H1 (cell line): Measurements from ENCODE around the gene LDLRAD4. TPM values are rescaled to one million over a fixed set of nuclear protein-coding genes. Genes with fewer than 3 reads are reported as not detected.

Experiments used
- CTCF ChIA-PET: fragments of 300-600 bp; sonication (Branson Sonifier 250); formaldehyde crosslinking; loops from one replicate; lab custom pipeline; 2021; ENCODE audit not compliant: partially characterized antibody; lab: Charles Lee
- POLR2A ChIA-PET: fragments of 300-600 bp; sonication (Branson Sonifier 250); formaldehyde crosslinking; loops from one replicate; lab custom pipeline; 2021; ENCODE audit warnings: inconsistent platforms; ENCODE audit not compliant: partially characterized antibody; lab: Charles Lee
- DNase-seq, 2 experiments: peaks; one replicate each; pipeline versions ENCODE4 v3.0.0 to v3.0.0-alpha.2; 2010 to 2022; ENCODE audit warnings: low spot score in 2 of 2, low read depth in 1 of 2, mixed read lengths in 1 of 2
- FAIRE-seq: peaks from 2 replicates; lab custom pipeline; 2011; peaks lifted over from hg19 to GRCh38; lab: Jason Lieb, UNC
- H2AFZ ChIP-seq: 2 replicates; pipeline ENCODE4 v1.8.1; 2012; ENCODE audit warnings: low read length, inconsistent platforms
- H2AK5ac ChIP-seq: 2 replicates; pipeline ENCODE4 v1.6.1; 2013; ENCODE audit warnings: low read depth, low read length
- H2BK120ac ChIP-seq: replicated peaks from 2 replicates; pipeline ENCODE3; 2013; ENCODE audit warnings: low read depth, low read length, inconsistent platforms
- H2BK12ac ChIP-seq: 2 replicates; pipeline ENCODE4 v1.6.1; 2013; ENCODE audit warnings: low read depth, low read length
- H2BK15ac ChIP-seq: 2 replicates; pipeline ENCODE4 v1.6.1; 2013; ENCODE audit warnings: low read length
- H2BK20ac ChIP-seq: 2 replicates; pipeline ENCODE4 v1.6.1; 2013; ENCODE audit warnings: low read length
- H2BK5ac ChIP-seq: 2 replicates; pipeline ENCODE4 v1.6.1; 2013; ENCODE audit warnings: low read depth, low read length
- H3K14ac ChIP-seq: 2 replicates; pipeline ENCODE4 v1.6.1; 2013; ENCODE audit warnings: inconsistent platforms; ENCODE audit not compliant: insufficient read length
- H3K18ac ChIP-seq: 2 replicates; pipeline ENCODE4 v1.6.1; 2013; ENCODE audit warnings: low read length; ENCODE audit errors: extremely low read depth
- H3K23ac ChIP-seq: 2 replicates; pipeline ENCODE4 v1.6.1; 2013; ENCODE audit warnings: inconsistent platforms; ENCODE audit not compliant: insufficient read length
- H3K23me2 ChIP-seq: 2 replicates; pipeline ENCODE4 v1.6.1; 2013; ENCODE audit warnings: low read depth, low read length
- H3K27ac ChIP-seq: 2 replicates; pipeline ENCODE4 v1.6.1; 2011; ENCODE audit warnings: low read depth, low read length, inconsistent platforms
- H3K27me3 ChIP-seq, 4 experiments: replicated peaks in 1 of 4; 1 replicate in 1 of 4; 2 replicates in 3 of 4; pipeline versions ENCODE4 v1.6.1 to v1.8.1; 2011 to 2013; ENCODE audit warnings: low read length in 3 of 4, mild to moderate bottlenecking in 3 of 4, inconsistent platforms in 2 of 4, mixed read lengths in 2 of 4, moderate library complexity in 1 of 4; ENCODE audit not compliant: control insufficient read depth in 3 of 4, insufficient read depth in 3 of 4; ENCODE audit errors: extremely low read depth in 1 of 4
- H3K36me3 ChIP-seq, 4 experiments: 2 replicates each; pipeline versions ENCODE4 v1.6.1 to v1.8.1; 2011 to 2013; ENCODE audit warnings: mild to moderate bottlenecking in 4 of 4, low read length in 3 of 4, moderate library complexity in 2 of 4, control low read depth in 1 of 4, inconsistent platforms in 1 of 4; ENCODE audit not compliant: insufficient read depth in 4 of 4, control insufficient read depth in 2 of 4
- H3K4ac ChIP-seq: replicated peaks from 2 replicates; pipeline ENCODE3; 2013; ENCODE audit warnings: low read length, low read depth, mixed read lengths, inconsistent platforms; ENCODE audit not compliant: insufficient read length
- H3K4me1 ChIP-seq, 4 experiments: replicated peaks in 1 of 4; 1 replicate in 1 of 4; 2 replicates in 3 of 4; pipeline versions ENCODE4 v1.6.1 to v1.8.1; 2011 to 2013; ENCODE audit warnings: low read length in 3 of 4, inconsistent platforms in 2 of 4, mixed read lengths in 1 of 4; ENCODE audit not compliant: insufficient read depth in 4 of 4, control insufficient read depth in 3 of 4
- H3K4me2 ChIP-seq, 2 experiments: 2 replicates each; pipeline versions ENCODE4 v1.6.1 to v1.8.1; 2011 to 2013; ENCODE audit warnings: low read depth in 2 of 2, low read length in 2 of 2, control low read depth in 1 of 2, inconsistent platforms in 1 of 2, mild to moderate bottlenecking in 1 of 2; ENCODE audit not compliant: insufficient read depth in 1 of 2
- H3K4me3 ChIP-seq, 4 experiments: fragments of 200-600, 300-600 bp in 1 of 4; sonication (generic), shearing (Covaris generic), sonication (Bioruptor Twin) in 1 of 4; 2 replicates each; pipeline versions ENCODE4 v1.5.1 to v1.8.1; 2011 to 2016; ENCODE audit warnings: low read length in 4 of 4, low read depth in 3 of 4, control low read depth in 2 of 4, inconsistent platforms in 2 of 4, mild to moderate bottlenecking in 2 of 4, mixed read lengths in 1 of 4, moderate library complexity in 1 of 4; ENCODE audit not compliant: insufficient read depth in 2 of 4; ENCODE audit errors: extremely low read depth in 1 of 4
- H3K56ac ChIP-seq: replicated peaks from 2 replicates; pipeline ENCODE3; 2013; ENCODE audit warnings: low read depth, mild to moderate bottlenecking, mixed read lengths, low read length, inconsistent platforms; ENCODE audit not compliant: insufficient read length
- H3K79me1 ChIP-seq: 2 replicates; pipeline ENCODE4 v1.6.1; 2013; ENCODE audit warnings: low read depth, low read length, control low read depth
- H3K79me2 ChIP-seq, 2 experiments: 2 replicates each; pipeline versions ENCODE4 v1.6.1 to v1.8.1; 2012 to 2013; ENCODE audit warnings: low read length in 2 of 2, mild to moderate bottlenecking in 2 of 2, inconsistent platforms in 1 of 2; ENCODE audit not compliant: insufficient read depth in 2 of 2, control insufficient read depth in 1 of 2
- H3K9ac ChIP-seq, 4 experiments: replicated peaks in 1 of 4; 1 replicate in 1 of 4; 2 replicates in 3 of 4; pipeline versions ENCODE4 v1.6.1 to v1.8.1; 2011 to 2013; ENCODE audit warnings: low read depth in 3 of 4, low read length in 3 of 4, control low read depth in 2 of 4, mild to moderate bottlenecking in 2 of 4, moderate library complexity in 2 of 4, inconsistent platforms in 1 of 4; ENCODE audit errors: extremely low read depth in 1 of 4
- H3K9me3 ChIP-seq, 2 experiments: 2 replicates each; pipeline versions ENCODE4 v1.6.1 to v1.8.1; 2012 to 2013; ENCODE audit warnings: mild to moderate bottlenecking in 2 of 2, moderate library complexity in 2 of 2, control low read depth in 1 of 2, inconsistent platforms in 1 of 2, low read depth in 1 of 2, low read length in 1 of 2, mixed read lengths in 1 of 2; ENCODE audit not compliant: insufficient read depth in 2 of 2
- H4K20me1 ChIP-seq, 2 experiments: replicated peaks in 1 of 2; 2 replicates each; pipeline versions ENCODE3 to v1.8.1; 2011 to 2013; ENCODE audit warnings: inconsistent platforms in 2 of 2, low read length in 2 of 2, mild to moderate bottlenecking in 1 of 2; ENCODE audit not compliant: insufficient read depth in 2 of 2, control insufficient read depth in 1 of 2
- H4K5ac ChIP-seq: 2 replicates; pipeline ENCODE4 v1.6.1; 2013; ENCODE audit warnings: low read length, low read depth, mixed read lengths, inconsistent platforms; ENCODE audit not compliant: insufficient read length
- H4K8ac ChIP-seq: 2 replicates; pipeline ENCODE4 v1.8.0; 2013; ENCODE audit warnings: mild to moderate bottlenecking, moderate library complexity, low read length, inconsistent platforms; ENCODE audit not compliant: insufficient read depth; ENCODE audit errors: extremely low read depth
- H4K91ac ChIP-seq: replicated peaks from 2 replicates; pipeline ENCODE3; 2013; ENCODE audit warnings: low read length, mixed read lengths, inconsistent platforms; ENCODE audit not compliant: insufficient read length
- ATF3 ChIP-seq: IDR thresholded peaks from 2 replicates; pipeline ENCODE4 v1.6.1; 2011; ENCODE audit warnings: low read depth, mild to moderate bottlenecking, low read length; ENCODE audit not compliant: insufficient read depth
- BCL11A ChIP-seq, 2 experiments: IDR thresholded peaks; one replicate each; pipeline ENCODE4 v1.6.1; 2011; ENCODE audit warnings: low read depth in 2 of 2, low read length in 2 of 2, mild to moderate bottlenecking in 2 of 2
- CBX8 ChIP-seq: fragments of 300-800, 300-1000 bp; sonication (generic); IDR thresholded peaks from 2 replicates; pipeline ENCODE4 v1.7.1; 2016; ENCODE audit warnings: low read depth, low read length, borderline replicate concordance
- CTCF ChIP-seq, 3 experiments: IDR thresholded peaks; 1 replicate in 2 of 3; 2 replicates in 1 of 3; pipeline versions ENCODE4 v1.5.1 to v1.6.1; 2011; ENCODE audit warnings: low read length in 3 of 3, mild to moderate bottlenecking in 3 of 3, inconsistent platforms in 2 of 3, low read depth in 1 of 3, moderate library complexity in 1 of 3; ENCODE audit not compliant: insufficient read depth in 1 of 3; ENCODE audit errors: control extremely low read depth in 1 of 3
- FOSL1 ChIP-seq: IDR thresholded peaks from 2 replicates; pipeline ENCODE4 v1.6.1; 2011; ENCODE audit warnings: mild to moderate bottlenecking, low read depth, low read length, moderate library complexity; ENCODE audit not compliant: insufficient read depth
- GTF2F1 ChIP-seq: IDR thresholded peaks from 2 replicates; pipeline ENCODE4 v1.6.1; 2012; ENCODE audit warnings: low read depth, low read length, improper control_type of control experiment, borderline replicate concordance
- KDM5A ChIP-seq: fragments of 200-600 bp; IDR thresholded peaks from 2 replicates; pipeline ENCODE4 v1.7.1; 2012; ENCODE audit warnings: mild to moderate bottlenecking, low read length, inconsistent platforms, mixed read lengths
- MAX ChIP-seq: IDR thresholded peaks from 2 replicates; pipeline ENCODE4 v1.6.1; 2012; ENCODE audit warnings: inconsistent platforms
- NRF1 ChIP-seq: IDR thresholded peaks from 2 replicates; pipeline ENCODE4 v1.6.1; 2011; ENCODE audit warnings: mild to moderate bottlenecking, low read depth, low read length, improper control_type of control experiment
- POLR2AphosphoS5 ChIP-seq: IDR thresholded peaks from 2 replicates; pipeline ENCODE4 v1.6.1; 2011; ENCODE audit warnings: low read depth, low read length
- ZNF274 ChIP-seq: IDR thresholded peaks from 2 replicates; pipeline ENCODE4 v1.7.0; 2012; ENCODE audit warnings: low read length, borderline replicate concordance; ENCODE audit errors: extremely low read depth
- WGBS, 2 experiments: shearing (Covaris generic) in 1 of 2; methylation state at CpG; one replicate each; pipeline versions ENCODE4 v1.1.6 to v1.1.7; 2013 to 2015; ENCODE audit warnings: low lambda C conversion rate in 2 of 2, mixed read lengths in 2 of 2, inconsistent platforms in 1 of 2, low coverage in 1 of 2, missing lambda C conversion rate in 1 of 2; ENCODE audit not compliant: insufficient replicate concordance in 2 of 2, insufficient coverage in 1 of 2, insufficient read length in 1 of 2; ENCODE audit errors: extremely low coverage in 1 of 2, missing lambda C conversion rate in 1 of 2; 5-methylcytosine and 5-hydroxymethylcytosine counted together
- polyA plus RNA-seq, 7 experiments: library from polyadenylated mRNA; depleted of rRNA in 3 of 7; stranded (reverse) in 5 of 7; unstranded in 2 of 7; fragments of >200 nt in 5 of 7; fragments of 200-250 nt in 2 of 7; gene quantifications; 1 replicate in 5 of 7; 2 replicates in 1 of 7; 4 replicates in 1 of 7; pipeline versions ENCODE4 v1.2.1 to v1.2.3, GENCODE V29; 2011 to 2013; ENCODE audit warnings: missing spikeins in 2 of 7, mixed read lengths in 2 of 7
- total RNA-seq: library from RNA; stranded (reverse); fragmentation: NEBNext Ultra II Directional; extraction: Animal tissue kit (Norgen Biotek cat#: 25700); gene quantifications from 2 replicates; pipeline ENCODE4 v1.2.1, GENCODE V29; 2021

Gene LDLRAD4
- total and polyA plus RNA-seq, 2 of the 8 experiments (the other 6 are each of a cell fraction or from before 2014, with no cell fraction given), result 0.77 to 1.4 TPM

- Histone ChIP-seq H3K4ac (no peak overlapping the region), H3K9ac (no peak overlapping the region), H3K36me3 (no peaks in the 10 kb centered on the region), H3K79me1 (no peaks in the 10 kb centered on the region), H4K20me1 (no peaks in the 10 kb centered on the region), H2AK5ac (no peak overlapping the region), H4K5ac (no peak overlapping the region), H3K23me2 (no peaks in the 10 kb centered on the region), H4K91ac (no peak overlapping the region), H2BK15ac (no peak overlapping the region; the same call in 1 of the 2 replicates), H3K56ac (no peak overlapping the region), H3K79me2 (no peaks in the 10 kb centered on the region), H2BK20ac (no peak overlapping the region), H2BK12ac (no peak overlapping the region), H3K27ac (no peak overlapping the region), H3K4me1 (peaks cover 0 to 5% (median 4%) of the 10 kb centered on the region in 4 experiments; a peak in 4 of 7 replicates), H3K4me2 (no peak overlapping the region), H2BK5ac (no peak overlapping the region), H3K27me3 (no peaks in the 10 kb centered on the region), H3K23ac (no peak overlapping the region), H3K18ac (no peak overlapping the region), H4K8ac (no peak overlapping the region), H3K14ac (no peak overlapping the region), H2BK120ac (no peak overlapping the region), H3K4me3 (no peak overlapping the region), H3K9me3 (no peaks in the 10 kb centered on the region), H2AFZ (no peak overlapping the region)
- ChIA-PET CTCF (interaction anchor here (1.2 to 4.5 kb wide), 3 partner anchors 8 to 70 kb away, joined by 3 to 47 read pairs (median 5); no protein-coding TSS in a partner anchor), POLR2A (no interaction called here)
- DNase-seq (no peak), FAIRE-seq (no peak)
- WGBS, 2 experiments, result 90% methylated on average over 8 of the region's 8 CpGs; no CpG with 5 or more reads in 1 of the 2 experiments
- TF ChIP-seq MAX (no peak), CTCF (IDR thresholded peaks at IDR 0.05; ENCODE audit: control extremely low read depth in 1 of 3, insufficient read depth in 1 of 3, low read depth in 1 of 3, low read length in 3 of 3) (no peak), ZNF274 (no peak), POLR2AphosphoS5 (no peak), ATF3 (no peak), NRF1 (no peak), CBX8 (no peak), GTF2F1 (no peak), FOSL1 (no peak), BCL11A (IDR thresholded peaks at IDR 0.05; ENCODE audit: low read depth in 2 of 2, low read length in 2 of 2) (no peak), KDM5A (no peak)
Observed at GRCh38 chr18:13627639-13628038, 409.1 kb downstream of the LDLRAD4 start.
